ENCODE results near the gene CCNI2.

GRCh38 chr5:132756542-132756941, 9.3 kb downstream of the CCNI2 start:
- no peak for TF ChIP-seq GATA2 (IDR thresholded peaks at IDR 0.05; ENCODE audit: low read depth, low read length)
- TF ChIP-seq GATA3 (IDR thresholded peaks at IDR 0.05; ENCODE audit: low read depth, low read length), result no peak

Measured in SH-SY5Y (cell line).